Uterus (tissue), 4 donors: Measurements from ENCODE around the gene KCNJ3. TPM values are rescaled to one million over a fixed set of nuclear protein-coding genes. Genes with fewer than 3 reads are reported as not detected.
A peak's percentile ranks its signal among the peaks of the same experiment; 100 is the strongest.

ENCODE experiments used
- DNase-seq, 2 donors: peaks; one replicate each; pipeline ENCODE4 v3.0.0-alpha.2; 2019 to 2020
- H3K27ac ChIP-seq, 2 donors: fragments of 200-600 bp; sonication (generic); 1 replicate in 1 of 2; 2 replicates in 1 of 2; pipeline ENCODE4 v1.5.1; 2016 to 2018
- H3K27me3 ChIP-seq, 2 donors: fragments of 200-600 bp; sonication (generic); one replicate each; pipeline ENCODE4 v1.5.1; 2018 to 2019; ENCODE audit warnings: control low read depth in 1 of 2
- H3K36me3 ChIP-seq, 2 donors: fragments of 200-600 bp; sonication (generic); one replicate each; pipeline ENCODE4 v1.5.1; 2019; ENCODE audit warnings: control low read depth in 1 of 2
- H3K4me1 ChIP-seq, 2 donors: fragments of 200-600 bp; sonication (generic); one replicate each; pipeline ENCODE4 v1.5.1; 2018 to 2019; ENCODE audit warnings: control low read depth in 1 of 2
- H3K4me3 ChIP-seq, 2 donors: fragments of 200-600 bp; sonication (generic); 1 replicate in 1 of 2; 2 replicates in 1 of 2; pipeline ENCODE4 v1.5.1; 2018 to 2019; ENCODE audit warnings: mild to moderate bottlenecking in 1 of 2
- H3K9me3 ChIP-seq, 2 donors: fragments of 200-600 bp; sonication (generic); one replicate each; pipeline ENCODE4 v1.5.1; 2019; ENCODE audit warnings: control low read depth in 1 of 2
- CTCF ChIP-seq, 4 experiments: fragments of 200-600 bp in 2 of 4; fragments of 450-650 bp in 2 of 4; sonication (generic) in 2 of 4; IDR thresholded peaks; one replicate each; pipeline ENCODE4 v1.5.1; 2016 to 2019; ENCODE audit warnings: antibody characterized with exemption in 4 of 4, mild to moderate bottlenecking in 2 of 4, moderate library complexity in 1 of 4
- POLR2A ChIP-seq, 2 donors: fragments of 450-650 bp; IDR thresholded peaks; one replicate each; pipeline ENCODE4 v1.6.1; 2016; ENCODE audit warnings: antibody characterized with exemption in 2 of 2, mild to moderate bottlenecking in 1 of 2, moderate library complexity in 1 of 2
- intact Hi-C: fragments of 100-400 bp; cut with DNase I; formaldehyde crosslinking; loops from one replicate; pipeline ENCODE4 v1.15.1; 2023; ENCODE audit warnings: low total_unique reads
- total RNA-seq, 4 donors: library from RNA; depleted of rRNA in 3 of 4; stranded (reverse); fragments of >200 nt in 3 of 4; gene quantifications; one replicate each; pipeline versions ENCODE4 v1.1.0 to v1.2.4, GENCODE V29; 2014 to 2023
- donor health status: DM: yes; HTN: yes; CAD: no.

KCNJ3 gene
- total RNA-seq, 4 donors from 2014 or later: 0.69 to 0.91 TPM; not detected in 2

- H3K36me3 ChIP-seq: no peaks in the 10 kb centered on the region
- no peak overlapping the region for H3K4me3 ChIP-seq
- DNase-seq: no peak
- peaks cover 0 to 6% of the 10 kb centered on the region in 2 donors for H3K27me3 ChIP-seq
- H3K4me1 ChIP-seq: no peaks in the 10 kb centered on the region
- intact Hi-C loops: no loop called here
- H3K9me3 ChIP-seq: no peaks in the 10 kb centered on the region
- TF ChIP-seq CTCF (IDR thresholded peaks at IDR 0.05) (no peak), POLR2A (IDR thresholded peaks at IDR 0.05) (no peak)
- no peak overlapping the region for H3K27ac ChIP-seq
These were observed 1.6 kb upstream of the KCNJ3 start for GRCh38 chr2:154696810-154697417.

- H3K27ac ChIP-seq: no peak overlapping the region
- H3K4me3 ChIP-seq: peak overlapping the region; percentile 12 to 27
- no peak for DNase-seq
- intact Hi-C loops: no loop called here
- H3K27me3 ChIP-seq: peaks cover 0 to 6% of the 10 kb centered on the region in 2 donors
- no peaks in the 10 kb centered on the region for H3K9me3 ChIP-seq
- no peaks in the 10 kb centered on the region for H3K36me3 ChIP-seq
- no peaks in the 10 kb centered on the region for H3K4me1 ChIP-seq
- no peak for TF ChIP-seq CTCF (IDR thresholded peaks at IDR 0.05)
- no peak for TF ChIP-seq POLR2A (IDR thresholded peaks at IDR 0.05)
These were observed 860 bp upstream of the KCNJ3 start for GRCh38 chr2:154697418-154698252.

GRCh38 chr2:154698721-154699574 is 453 bp downstream of the KCNJ3 start:
- no peak overlapping the region for H3K4me3 ChIP-seq
- H3K36me3 ChIP-seq: no peaks in the 10 kb centered on the region
- H3K27me3 ChIP-seq: peaks cover 0 to 6% of the 10 kb centered on the region in 2 donors
- intact Hi-C loops: no loop called here
- H3K4me1 ChIP-seq: no peaks in the 10 kb centered on the region
- no peak for TF ChIP-seq POLR2A (IDR thresholded peaks at IDR 0.05)
- no peak for TF ChIP-seq CTCF (IDR thresholded peaks at IDR 0.05)
- H3K27ac ChIP-seq: no peak overlapping the region
- H3K9me3 ChIP-seq: no peaks in the 10 kb centered on the region
- no peak for DNase-seq

- H3K36me3 ChIP-seq: no peaks in the 10 kb centered on the region
- H3K9me3 ChIP-seq: no peaks in the 10 kb centered on the region
- H3K4me1 ChIP-seq: no peaks in the 10 kb centered on the region
- no peak for DNase-seq
- peaks cover 0 to 6% of the 10 kb centered on the region in 2 donors for H3K27me3 ChIP-seq
- H3K4me3 ChIP-seq: no peak overlapping the region
- no peak overlapping the region for H3K27ac ChIP-seq
- intact Hi-C loops: no loop called here
- TF ChIP-seq POLR2A (IDR thresholded peaks at IDR 0.05): no peak
- TF ChIP-seq CTCF (IDR thresholded peaks at IDR 0.05): no peak
These were observed 1.1 kb downstream of the KCNJ3 start for GRCh38 chr2:154699575-154699930.
